Medulla oblongata (tissue), 1 donor: ENCODE results near the gene PIP4K2A.
"Not testable (repeated sequence)": the region's sequence is repeated elsewhere in the genome, so short reads cannot be mapped to it uniquely, and the experiment has no call there.

ENCODE experiments used
- DNase-seq: peaks from one replicate; pipeline ENCODE4 v3.0.0-alpha.2; 2015; ENCODE audit errors: extremely low spot score

The PIP4K2A gene

DNA sequence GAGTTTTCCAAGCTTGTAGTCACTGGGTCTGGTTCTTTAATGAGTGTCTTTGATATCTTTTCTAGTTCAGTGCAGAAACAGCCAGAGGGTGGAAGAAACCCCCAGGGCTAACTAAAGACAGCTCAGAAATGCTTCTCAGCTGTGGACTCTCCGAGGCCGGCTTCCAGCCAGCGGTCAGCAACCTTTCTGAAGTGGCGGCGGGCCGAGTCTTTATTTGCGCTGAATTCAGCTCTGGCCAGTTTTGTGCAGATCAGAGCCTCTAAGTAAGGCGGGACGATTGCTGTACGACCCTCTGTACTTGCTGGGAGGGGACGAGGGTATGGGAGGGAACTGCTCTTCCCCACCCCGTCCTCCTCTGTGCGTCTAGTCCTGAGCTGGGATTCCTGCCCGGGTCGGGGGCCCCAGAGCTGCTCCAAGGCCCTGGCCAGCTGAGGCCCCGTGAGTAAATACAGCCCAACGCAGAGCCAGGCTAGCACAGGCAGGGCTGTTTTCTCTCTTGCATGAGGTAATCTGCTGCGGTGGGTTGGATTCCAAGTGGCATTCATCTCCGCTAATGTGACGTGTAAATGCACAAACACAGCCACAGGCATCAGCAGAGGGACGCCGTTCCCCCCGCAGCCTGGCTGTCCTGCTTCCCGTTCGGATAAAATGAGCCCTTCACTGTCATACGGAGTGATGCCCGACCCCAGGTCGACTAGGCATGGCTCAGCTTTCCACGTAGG is 159.8 kb downstream of the PIP4K2A start:
- DNase-seq, result peak; percentile 87

DNA sequence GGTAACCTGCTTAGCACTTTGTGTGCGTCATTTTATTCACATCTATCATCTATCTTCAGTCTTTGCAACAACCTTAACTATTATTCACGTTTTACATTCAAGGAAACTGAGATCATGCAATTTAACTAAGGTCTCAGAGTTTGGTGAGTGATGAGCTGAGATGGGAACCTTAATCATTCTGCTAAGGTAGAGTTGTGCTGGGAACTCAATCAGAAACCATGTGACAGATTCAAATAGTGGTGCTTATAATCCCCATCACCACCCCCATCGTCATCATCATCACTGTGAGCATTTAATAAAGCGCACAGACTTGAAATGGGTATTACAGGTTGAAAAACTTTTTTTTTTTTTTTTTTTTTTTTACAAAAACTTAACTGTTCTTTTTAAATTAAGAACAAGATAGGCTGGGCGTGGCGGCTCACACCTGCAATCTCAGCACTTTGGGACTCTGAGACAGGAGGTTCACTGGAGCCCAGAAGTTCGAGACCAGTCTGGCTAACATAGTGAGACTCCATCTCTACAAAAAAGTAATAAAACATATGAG is 160.9 kb downstream of the PIP4K2A start:
- no peak for DNase-seq

DNA sequence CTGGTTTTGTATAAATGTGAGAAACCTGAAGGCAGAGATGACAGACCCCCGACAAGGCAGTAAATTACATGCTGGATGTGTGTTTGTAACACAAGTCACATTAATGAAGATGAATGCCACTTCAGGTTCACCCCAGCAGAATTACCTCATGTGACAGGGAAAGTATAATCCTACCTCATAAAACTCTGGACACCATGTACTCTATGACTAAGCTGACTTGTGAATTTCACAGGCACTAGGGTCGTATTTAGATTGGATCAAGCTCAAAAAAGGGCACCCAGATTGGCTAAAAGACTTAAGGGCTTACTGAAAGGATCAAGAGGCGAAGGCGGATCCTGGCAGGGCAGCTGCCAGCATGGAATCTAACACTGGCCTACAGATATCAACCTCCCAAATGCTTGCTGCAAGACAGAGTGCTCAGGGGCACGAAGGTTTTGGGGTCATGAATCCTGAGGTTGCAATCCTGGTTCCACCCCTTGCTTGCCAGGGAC is 161.4 kb downstream of the PIP4K2A start:
- no peak for DNase-seq

DNA sequence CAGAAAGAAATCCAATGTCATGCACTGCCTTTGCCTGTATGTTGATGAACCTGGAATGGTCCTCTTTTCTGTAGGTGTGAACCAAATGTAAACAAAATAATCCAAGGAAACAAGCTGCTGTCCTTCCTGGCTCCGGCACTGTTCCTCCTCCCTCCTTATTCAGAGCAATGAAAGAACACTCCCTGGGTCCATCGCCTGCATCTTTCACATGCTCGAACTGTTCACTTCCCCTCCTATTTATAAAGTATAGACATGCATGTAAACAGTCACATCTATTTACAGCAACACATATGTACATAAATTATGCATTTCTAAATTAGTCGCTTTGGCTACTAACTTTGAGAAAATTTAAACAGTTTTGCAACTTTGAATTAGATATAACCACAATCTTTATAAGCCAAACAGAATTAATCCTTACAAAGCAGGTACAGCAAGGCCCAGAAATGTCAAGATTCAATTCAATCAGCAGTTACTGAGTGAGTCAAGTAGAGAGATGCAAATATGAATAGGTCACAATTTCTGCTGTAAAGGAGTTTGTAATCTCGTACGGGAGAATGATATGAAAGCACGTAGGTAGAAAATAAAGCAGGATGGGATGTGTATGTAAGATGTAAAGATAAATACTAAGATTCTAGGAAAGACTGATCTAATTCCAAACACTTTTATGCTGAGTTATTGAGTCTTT is 162.6 kb downstream of the PIP4K2A start:
- no peak for DNase-seq

DNA sequence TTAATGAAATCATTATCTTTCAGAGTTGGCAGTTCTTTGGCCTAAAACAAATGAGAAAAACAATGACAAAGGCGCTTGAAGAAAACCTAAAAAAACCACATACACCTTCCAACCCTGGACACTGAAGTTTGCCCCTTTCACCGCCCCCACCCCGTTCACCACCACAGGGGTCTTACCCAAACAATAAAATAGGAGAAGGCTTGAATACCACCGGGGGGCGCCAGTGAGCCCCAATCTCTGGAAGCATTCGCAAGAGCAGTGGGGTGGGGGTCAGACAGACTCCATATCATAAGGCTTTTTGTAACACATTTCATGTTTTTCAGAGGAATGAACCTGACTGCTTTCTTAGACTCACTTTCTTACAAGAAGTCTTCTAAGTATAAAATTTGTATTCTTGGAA is 163.6 kb downstream of the PIP4K2A start:
- DNase-seq, result peak; percentile 45

DNA sequence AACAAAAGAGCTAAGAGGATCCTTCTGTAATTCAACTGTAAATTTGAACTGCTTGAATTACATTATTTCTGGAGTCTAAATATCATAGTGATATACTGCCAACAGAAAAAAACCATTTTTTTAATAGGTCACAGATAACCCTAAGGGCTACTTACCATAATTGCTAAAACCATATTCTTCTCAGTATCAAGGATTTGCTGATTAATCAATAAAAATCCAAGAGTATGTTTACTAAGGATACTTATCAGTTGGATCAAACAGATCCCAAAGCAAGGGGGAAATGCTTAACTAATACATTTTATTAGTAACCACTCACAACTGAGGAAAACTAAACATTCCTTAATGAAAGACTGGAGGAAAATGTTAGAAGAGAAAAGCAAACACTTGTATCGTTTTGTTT is 166.0 kb downstream of the PIP4K2A start:
- no peak for DNase-seq

DNA sequence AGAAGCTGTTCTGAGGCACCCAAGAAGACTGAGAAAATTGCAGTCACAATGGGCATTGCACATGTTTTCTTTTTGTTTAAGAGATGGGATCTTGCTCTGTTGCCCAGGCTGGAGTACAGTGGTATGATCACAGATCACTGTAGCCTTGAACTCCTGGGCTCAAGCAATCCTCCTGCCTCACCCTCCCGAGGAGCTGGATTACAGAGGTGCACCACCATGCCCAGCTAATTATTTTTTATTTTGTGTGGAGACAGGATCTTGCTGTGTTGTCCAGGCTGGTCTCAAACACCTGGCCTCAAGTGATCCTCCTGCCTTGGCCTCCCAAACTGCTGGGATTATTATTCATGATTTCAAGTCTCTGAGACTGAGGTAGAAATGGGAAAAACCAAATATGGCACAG is 168.7 kb downstream of the PIP4K2A start:
- DNase-seq, result no peak

DNA sequence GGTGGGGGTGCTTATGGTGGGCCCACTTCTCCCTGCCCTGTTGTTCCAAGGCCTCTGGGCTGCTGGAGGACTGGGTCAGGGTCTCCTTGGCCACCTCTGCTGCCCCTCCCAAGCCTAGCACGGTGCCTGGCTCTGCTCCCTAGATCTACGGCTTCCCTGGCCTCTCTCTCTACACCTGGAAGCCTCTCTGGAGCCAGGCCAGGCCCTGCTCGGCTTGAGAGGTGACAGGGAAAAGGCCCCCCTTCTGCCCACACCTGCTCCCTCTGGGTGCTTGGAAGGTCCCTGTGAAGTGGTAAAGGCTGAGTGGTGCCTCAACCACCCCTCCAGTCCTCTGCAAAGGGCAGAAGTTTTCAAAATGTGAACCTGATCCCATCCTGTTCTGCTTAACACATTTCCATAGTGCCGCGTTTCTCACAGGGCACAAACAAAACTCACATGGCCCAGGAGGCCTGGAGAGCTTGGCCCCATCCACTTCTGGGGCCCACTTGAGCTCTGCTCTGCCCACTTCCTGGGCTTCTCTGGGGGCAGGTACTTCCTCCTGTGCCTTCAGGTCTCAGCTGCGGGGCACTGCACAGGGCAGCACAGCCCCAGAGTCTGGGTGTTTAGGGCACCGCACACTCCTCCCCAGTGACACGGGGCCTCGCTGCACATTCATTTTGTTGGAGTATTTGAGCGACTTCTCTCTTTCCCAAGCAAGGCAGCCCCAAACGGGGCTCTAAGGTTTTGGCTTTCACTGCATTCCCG is 169.9 kb downstream of the PIP4K2A start:
- DNase-seq, result no peak

DNA sequence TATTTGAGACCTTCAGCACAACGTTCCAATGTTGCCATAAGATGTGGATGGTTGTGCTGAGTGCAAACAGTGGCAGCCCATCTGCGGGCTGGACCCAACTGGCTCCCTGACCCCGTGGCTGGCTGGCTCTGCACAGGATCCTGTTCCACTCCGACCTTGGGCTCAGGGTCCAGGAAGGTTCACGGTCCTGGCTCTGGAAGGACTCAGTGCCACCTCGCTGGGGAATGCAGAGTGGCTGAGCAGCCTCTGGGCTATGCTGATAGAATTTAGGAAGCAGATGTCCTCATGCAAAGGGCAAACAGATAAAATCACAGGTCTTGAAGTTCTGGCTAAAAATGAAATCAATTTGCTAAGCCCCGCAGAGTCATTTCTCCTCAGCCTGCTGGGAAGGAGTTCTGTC is 171.6 kb downstream of the PIP4K2A start:
- no peak for DNase-seq

DNA sequence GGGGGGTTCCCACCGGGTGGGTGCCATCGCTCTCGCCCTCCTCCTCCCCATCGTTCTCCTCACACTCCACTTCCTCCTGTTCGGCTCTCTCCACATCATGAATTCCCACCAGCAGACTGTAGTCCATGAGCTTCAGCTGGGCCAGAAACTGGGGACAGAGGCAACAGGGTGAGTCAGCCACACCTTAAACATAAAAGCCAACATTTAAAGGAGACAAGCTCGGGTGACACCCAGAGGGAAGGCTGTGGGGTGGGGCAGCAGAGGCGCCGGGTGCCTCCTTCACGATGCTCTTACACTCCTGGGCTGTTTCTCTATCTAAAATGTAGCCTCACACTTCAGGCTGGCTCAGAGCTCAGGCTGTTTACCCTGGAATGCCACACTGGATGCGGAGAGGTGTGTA is 172.5 kb downstream of the PIP4K2A start:
- no peak for DNase-seq

DNA sequence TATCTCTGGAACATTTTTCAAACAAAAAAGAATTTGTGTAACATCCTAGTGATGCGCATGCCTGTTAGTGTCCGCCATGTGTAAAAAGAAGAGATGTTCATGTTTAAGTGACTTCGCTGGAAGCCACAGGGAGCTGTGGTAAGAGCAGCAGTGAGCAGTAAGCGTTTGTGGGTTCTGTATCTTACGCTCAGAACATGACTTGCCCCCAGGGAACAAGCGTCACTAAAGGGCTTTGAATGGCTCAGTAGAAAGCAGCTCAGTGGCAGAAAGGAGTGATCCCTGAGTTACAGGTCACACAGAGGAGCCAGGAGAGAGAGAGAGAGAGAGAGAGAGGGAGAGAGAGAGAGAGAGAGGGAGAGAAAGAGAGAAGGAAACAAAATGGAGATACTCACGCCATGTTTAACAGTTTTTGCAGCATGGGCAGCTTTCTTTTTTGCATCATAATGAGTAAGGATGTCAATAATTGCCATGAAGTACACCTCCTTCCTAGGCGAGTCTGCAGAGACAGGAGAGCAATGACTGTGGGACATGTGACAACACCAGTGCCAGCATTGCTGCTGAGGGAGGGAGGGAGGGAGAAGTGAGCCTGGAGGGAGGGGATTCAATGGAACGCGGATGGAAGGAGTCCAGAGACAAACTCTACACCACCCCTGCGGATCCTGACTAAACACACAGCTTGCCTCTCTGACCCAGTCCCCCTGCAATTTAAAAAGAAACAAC is 174.6 kb downstream of the PIP4K2A start:
- DNase-seq, result no peak

DNA sequence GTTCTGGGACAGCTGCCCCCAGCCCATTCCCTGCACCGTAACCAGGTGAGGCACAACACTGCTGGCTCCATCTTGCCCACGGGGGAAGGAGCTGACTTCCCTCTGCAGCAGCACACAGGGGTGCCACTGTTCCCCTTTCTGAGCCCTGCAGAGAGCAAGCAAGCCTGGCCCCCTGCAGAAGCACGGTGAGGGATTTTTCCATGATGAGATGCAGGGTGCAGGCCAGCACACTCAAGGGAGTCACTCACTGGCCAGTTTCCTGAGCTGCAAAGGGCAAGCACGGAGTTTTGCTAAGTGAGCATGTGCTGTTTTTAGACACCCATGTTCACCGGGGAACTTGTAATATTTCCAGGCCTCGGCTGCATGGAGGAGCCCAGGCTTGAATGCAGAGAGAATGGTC is 176.6 kb downstream of the PIP4K2A start:
- DNase-seq, result peak; percentile 41

DNA sequence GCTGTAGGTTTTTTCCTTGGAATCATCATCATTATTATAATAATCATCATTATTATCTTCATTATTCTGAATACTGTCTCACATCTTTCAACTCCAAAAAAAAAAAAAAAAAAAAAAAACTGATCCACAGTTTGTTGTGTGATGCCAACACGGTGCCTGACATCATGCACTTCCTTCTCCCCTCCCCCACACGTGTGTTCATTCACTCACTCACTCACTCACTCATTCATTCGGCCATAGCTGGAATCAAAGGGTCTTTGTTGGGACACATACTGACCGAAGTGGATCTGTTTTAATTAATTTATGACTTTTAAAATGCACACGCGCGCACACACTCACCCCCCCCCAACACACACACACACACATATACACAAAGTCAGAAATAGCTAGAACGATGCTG is 177.8 kb downstream of the PIP4K2A start:
- peak; percentile 67 for DNase-seq

DNA sequence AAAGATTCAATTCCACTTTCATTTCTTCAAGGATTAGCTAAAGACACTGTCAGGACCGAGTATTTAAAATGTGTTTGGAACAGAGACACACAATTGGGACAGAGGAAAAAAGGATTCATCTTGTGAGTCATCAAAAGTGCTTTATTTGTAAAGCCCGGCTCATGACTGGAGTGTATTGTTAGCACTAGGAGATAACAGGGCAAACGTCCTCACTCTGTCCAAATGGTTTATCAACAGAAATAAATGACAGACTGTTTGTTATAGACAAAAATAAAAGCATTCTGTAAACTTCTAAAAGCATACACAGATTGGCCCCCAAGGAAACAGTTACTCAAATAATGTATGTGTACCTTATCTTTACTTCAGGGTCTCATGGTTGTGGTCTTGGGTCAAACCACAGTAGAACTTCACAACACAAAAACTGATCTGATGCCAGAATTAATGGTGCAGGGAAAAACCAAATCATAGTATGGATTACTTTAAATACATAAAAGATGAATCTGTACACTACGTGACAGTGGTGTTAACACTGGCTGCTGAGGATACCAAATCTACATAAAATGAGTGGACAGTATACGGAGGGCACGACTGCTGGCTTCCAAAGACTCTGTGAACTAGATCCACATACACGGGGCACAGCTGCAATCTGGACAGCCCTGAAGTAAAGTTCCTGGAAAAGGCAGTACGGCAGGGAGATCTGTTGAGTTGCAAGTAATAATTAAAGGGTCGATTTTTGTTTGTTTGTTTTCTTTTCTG is 179.4 kb downstream of the PIP4K2A start:
- peak; percentile 67 for DNase-seq

DNA sequence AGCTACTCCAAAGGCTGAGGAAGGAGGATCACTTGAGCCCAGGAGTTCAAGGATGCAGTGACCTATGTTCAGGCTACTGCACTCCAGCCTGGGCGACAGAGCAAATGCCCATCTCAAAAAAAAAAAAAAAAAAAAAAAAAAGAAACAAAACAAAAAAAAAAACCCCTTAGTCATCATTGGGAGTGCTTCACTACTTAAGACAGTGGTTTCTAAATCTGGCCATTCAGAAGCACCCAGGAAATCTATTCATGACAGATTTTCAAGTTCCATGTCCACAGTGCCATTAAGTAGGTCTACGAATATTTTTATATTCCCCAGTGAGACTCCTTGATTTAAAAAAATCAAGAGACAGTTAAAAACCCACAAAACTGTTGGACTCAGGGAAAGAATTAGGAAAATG is 182.9 kb downstream of the PIP4K2A start:
- no peak for DNase-seq

DNA sequence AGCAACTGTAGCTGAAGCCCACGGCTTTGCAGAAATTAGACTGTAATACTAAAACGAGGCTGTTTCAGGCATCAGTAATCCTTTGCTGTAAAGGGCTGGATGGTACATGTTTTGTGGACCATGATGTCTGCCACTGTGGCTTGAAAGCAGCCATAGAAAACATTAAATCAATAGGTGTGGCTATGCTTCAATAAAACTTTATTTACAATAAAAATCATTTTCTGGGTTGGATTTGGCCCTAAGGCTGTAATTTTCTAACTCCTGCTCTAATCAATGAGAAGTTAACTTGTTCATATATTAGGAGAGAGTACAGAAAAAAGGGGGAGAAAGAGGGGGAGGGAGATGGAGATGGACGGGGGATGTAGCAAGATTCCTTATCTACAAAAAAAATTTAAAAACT is 183.4 kb downstream of the PIP4K2A start:
- no peak for DNase-seq

DNA sequence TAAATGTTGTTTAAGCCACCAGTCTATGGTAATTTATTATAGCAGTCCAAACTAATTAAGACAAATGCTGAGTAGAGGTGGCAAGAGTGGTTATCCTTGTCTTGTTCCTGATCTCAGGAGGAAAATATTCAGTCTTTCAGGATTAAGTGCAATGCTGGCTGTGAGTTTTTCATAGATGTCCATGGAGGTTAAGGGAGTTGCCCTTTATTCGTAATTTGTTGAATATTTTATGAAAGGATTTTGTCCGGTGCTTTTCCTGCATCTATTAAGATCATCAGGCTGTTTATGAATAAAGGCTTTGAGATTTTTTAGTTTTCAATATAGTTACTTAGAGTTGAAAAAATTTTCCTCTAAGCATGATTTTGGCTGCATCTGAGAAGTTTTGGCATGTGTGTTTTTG is 186.9 kb downstream of the PIP4K2A start:
- no peak for DNase-seq

DNA sequence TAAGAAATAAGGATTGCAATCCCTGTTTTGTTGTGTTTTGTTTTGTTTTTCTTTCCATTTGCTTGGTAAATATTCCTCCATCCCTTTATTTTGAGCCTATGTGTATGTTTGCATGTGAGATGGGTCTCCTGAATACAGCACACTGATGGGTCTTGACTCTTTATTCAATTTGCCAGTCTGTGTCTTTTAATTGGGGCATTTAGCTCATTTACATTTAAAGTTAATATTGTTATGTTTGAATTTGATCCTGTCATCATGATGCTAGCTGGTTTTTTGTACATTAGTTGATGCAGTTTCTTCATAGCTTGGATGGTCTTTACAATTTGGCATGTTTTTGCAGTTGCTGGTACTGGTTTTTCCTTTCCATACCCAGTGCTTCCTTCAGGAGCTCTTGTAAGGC is 190.0 kb downstream of the PIP4K2A start:
- DNase-seq, result not testable (repeated sequence)

DNA sequence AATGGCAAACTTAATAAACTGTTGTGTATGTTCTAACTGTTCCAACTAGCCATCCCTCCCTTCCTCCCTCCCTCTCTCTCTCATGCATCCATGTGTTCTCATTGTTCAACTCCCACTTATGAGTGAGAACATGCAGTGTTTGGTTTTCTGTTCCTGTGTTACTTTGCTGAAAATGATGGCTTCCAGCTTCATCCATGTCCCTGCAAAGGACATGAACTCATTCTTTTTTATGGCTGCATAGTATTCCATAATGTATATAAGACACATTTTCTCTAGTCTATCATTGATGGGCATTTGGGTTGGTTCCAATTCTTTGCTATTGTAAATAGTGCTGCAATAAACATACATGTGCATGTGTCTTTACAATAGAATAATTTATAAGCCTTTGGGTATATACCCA is 193.7 kb downstream of the PIP4K2A start:
- DNase-seq, result not testable (repeated sequence)

DNA sequence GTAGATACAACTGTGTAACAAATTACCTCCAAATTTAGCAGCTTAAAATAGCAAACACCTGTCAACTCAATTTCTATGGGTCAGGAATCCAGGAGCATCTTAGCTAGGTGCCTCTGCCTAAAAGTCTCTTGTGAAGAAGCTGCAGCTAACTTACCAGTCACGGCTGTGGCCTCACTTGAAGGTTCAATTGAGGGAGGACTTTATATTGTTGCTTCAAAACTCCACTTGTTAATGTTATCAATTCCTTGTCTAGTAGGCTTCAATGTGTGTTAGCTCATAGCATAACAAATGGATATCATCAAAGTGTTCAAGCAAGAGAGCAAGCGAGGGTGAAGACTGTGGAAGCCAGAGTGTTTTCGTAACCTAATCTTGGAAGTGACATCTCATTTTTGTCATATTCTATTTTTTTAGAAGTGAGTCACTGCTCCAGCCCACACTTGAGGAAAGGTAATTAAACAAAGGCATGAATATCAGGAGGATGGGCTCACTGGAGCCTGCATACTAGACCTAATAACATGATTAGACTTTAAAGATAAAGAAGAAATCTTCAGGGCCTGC is 196.1 kb downstream of the PIP4K2A start:
- no peak for DNase-seq

DNA sequence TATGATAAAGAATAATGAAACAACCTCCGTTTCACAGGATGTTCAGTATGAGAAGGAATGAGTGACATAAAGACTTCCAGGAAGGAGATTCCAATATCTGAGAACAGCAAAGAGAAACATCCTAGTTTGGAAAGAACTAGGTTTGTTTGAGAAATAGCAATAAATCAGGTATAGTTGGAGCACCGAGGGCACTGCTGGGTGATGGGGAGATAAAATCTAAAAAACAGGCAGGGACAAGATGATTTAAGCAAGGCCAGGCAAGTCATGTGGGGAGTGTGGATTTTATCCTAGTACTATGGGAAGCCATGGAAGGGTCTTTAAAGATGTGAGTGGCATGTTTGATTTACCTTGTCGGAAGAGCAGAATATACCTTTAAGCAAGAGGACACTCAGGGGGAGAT is 199.4 kb downstream of the PIP4K2A start:
- DNase-seq, result no peak
